NCI-H187 treated with DMSO at 0.1 percent for 48 hours (cell line): ENCODE data around the gene PHKB.
"Not testable (repeated sequence)": the region's sequence is repeated elsewhere in the genome, so short reads cannot be mapped to it uniquely, and the experiment has no call there.

ENCODE experiments used
- DNase-seq: peaks from one replicate; lab custom pipeline; 2025; lab: John Stamatoyannopoulos, UW

Gene PHKB

GRCh38 chr16:47507701-47508100 is 46.6 kb downstream of the PHKB start:
- DNase-seq = no peak

- no peak for DNase-seq
These were observed 50.8 kb downstream of the PHKB start for GRCh38 chr16:47511882-47512281.

GRCh38 chr16:47519037-47519436 is 57.9 kb downstream of the PHKB start:
- no peak for DNase-seq

- no peak for DNase-seq
These were observed 58.4 kb downstream of the PHKB start for GRCh38 chr16:47519546-47519945.

GRCh38 chr16:47519996-47520679 is 59.0 kb downstream of the PHKB start:
- DNase-seq = no peak

- no peak for DNase-seq
These were observed 62.3 kb downstream of the PHKB start for GRCh38 chr16:47523342-47524006.

- DNase-seq = no peak
These were observed 62.9 kb downstream of the PHKB start for GRCh38 chr16:47524007-47524405.

GRCh38 chr16:47528431-47528830 is 67.3 kb downstream of the PHKB start:
- DNase-seq = no peak

- no peak for DNase-seq
These were observed 72.7 kb downstream of the PHKB start for GRCh38 chr16:47533744-47534292.

- no peak for DNase-seq
These were observed 77.3 kb downstream of the PHKB start for GRCh38 chr16:47538472-47538871.

- not testable (repeated sequence) for DNase-seq
These were observed 78.9 kb downstream of the PHKB start for GRCh38 chr16:47539707-47540670.

- DNase-seq = not testable (repeated sequence)
These were observed 80.0 kb downstream of the PHKB start for GRCh38 chr16:47541135-47541534.

- DNase-seq = not testable (repeated sequence)
These were observed 83.1 kb downstream of the PHKB start for GRCh38 chr16:47544255-47544654.

- DNase-seq = not testable (repeated sequence)
These were observed 90.1 kb downstream of the PHKB start for GRCh38 chr16:47551185-47551584.

GRCh38 chr16:47551767-47552166 is 90.6 kb downstream of the PHKB start:
- not testable (repeated sequence) for DNase-seq

GRCh38 chr16:47553853-47554564 is 92.9 kb downstream of the PHKB start:
- no peak for DNase-seq

- DNase-seq = not testable (repeated sequence)
These were observed 93.5 kb downstream of the PHKB start for GRCh38 chr16:47554587-47554986.

- no peak for DNase-seq
These were observed 100.2 kb downstream of the PHKB start for GRCh38 chr16:47561286-47561685.

- DNase-seq = no peak
These were observed 101.2 kb downstream of the PHKB start for GRCh38 chr16:47562366-47562765.

- no peak for DNase-seq
These were observed 104.3 kb downstream of the PHKB start for GRCh38 chr16:47565454-47565853.

GRCh38 chr16:47567321-47567720 is 106.2 kb downstream of the PHKB start:
- DNase-seq = no peak

GRCh38 chr16:47568351-47568750 is 107.2 kb downstream of the PHKB start:
- no peak for DNase-seq
